SK-N-SH treated with all-trans-retinoic acid at 6 μM for 48 hours (cell line): ENCODE data around the gene PCBD1.

Experiments used
- ATAC-seq: fragments of 200-7000 bp; cut with Tn5 transposase; 3 replicates; pipeline ENCODE4 v1.9.1; 2020; ENCODE audit warnings: mild to moderate bottlenecking, moderate library complexity
- ARNTL ChIP-seq: fragments of 450-650 bp; formaldehyde crosslinking; IDR thresholded peaks from 2 replicates; pipeline ENCODE4 v1.5.0; 2020; ENCODE audit warnings: low read depth, mild to moderate bottlenecking, moderate library complexity, borderline replicate concordance
- CREB5 ChIP-seq: fragments of 250-450 bp; sonication (Bioruptor Pico); IDR thresholded peaks from 2 replicates; pipeline ENCODE4 v1.5.1; 2020; ENCODE audit warnings: low read depth, mild to moderate bottlenecking, moderate library complexity
- CSDC2 ChIP-seq: fragments of 250-450 bp; sonication (Bioruptor Pico); IDR thresholded peaks from 2 replicates; pipeline ENCODE4 v1.5.0; 2020; ENCODE audit warnings: mild to moderate bottlenecking, moderate library complexity
- ESRRG ChIP-seq: fragments of 250-450 bp; sonication (Bioruptor Pico); IDR thresholded peaks from 2 replicates; pipeline ENCODE4 v1.6.1; 2021; ENCODE audit warnings: mild to moderate bottlenecking
- GLIS3 ChIP-seq: fragments of 250-450 bp; sonication (Bioruptor Pico); IDR thresholded peaks from 2 replicates; pipeline ENCODE4 v1.5.0; 2020; ENCODE audit warnings: mild to moderate bottlenecking, moderate library complexity
- ISL1 ChIP-seq: fragments of 250-450 bp; sonication (Bioruptor Pico); IDR thresholded peaks from 2 replicates; pipeline ENCODE4 v2.1.2; 2022; ENCODE audit warnings: mild to moderate bottlenecking, moderate library complexity
- OSR1 ChIP-seq: fragments of 250-450 bp; sonication (Bioruptor Pico); IDR thresholded peaks from 2 replicates; pipeline ENCODE4 v1.8.0; 2022; ENCODE audit warnings: moderate library complexity, mild to moderate bottlenecking, inconsistent platforms
- PATZ1 ChIP-seq: fragments of 250-450 bp; sonication (Bioruptor Pico); IDR thresholded peaks from 2 replicates; pipeline ENCODE4 v1.8.0; 2020; ENCODE audit warnings: mild to moderate bottlenecking, moderate library complexity, borderline replicate concordance
- POU6F1 ChIP-seq: fragments of 250-450 bp; sonication (Bioruptor Pico); IDR thresholded peaks from 2 replicates; pipeline ENCODE4 v1.8.0; 2021; ENCODE audit warnings: low read depth, mild to moderate bottlenecking, moderate library complexity, borderline replicate concordance
- PPARA ChIP-seq: fragments of 250-450 bp; sonication (Bioruptor Pico); IDR thresholded peaks from 2 replicates; pipeline ENCODE4 v1.5.0; 2020; ENCODE audit warnings: mild to moderate bottlenecking, borderline replicate concordance
- RARB ChIP-seq: fragments of 250-450 bp; sonication (Bioruptor Pico); IDR thresholded peaks from 2 replicates; pipeline ENCODE4 v1.8.0; 2021; ENCODE audit warnings: mild to moderate bottlenecking, moderate library complexity
- SNAI2 ChIP-seq: fragments of 250-450 bp; sonication (Bioruptor Pico); IDR thresholded peaks from 2 replicates; pipeline ENCODE4 v1.5.0; 2020; ENCODE audit warnings: mild to moderate bottlenecking, moderate library complexity
- TOX ChIP-seq: fragments of 250-450 bp; sonication (Bioruptor Pico); IDR thresholded peaks from 2 replicates; pipeline ENCODE4 v1.8.0; 2021; ENCODE audit warnings: mild to moderate bottlenecking, moderate library complexity, borderline replicate concordance
- TSHZ2 ChIP-seq: fragments of 250-450 bp; sonication (Bioruptor Pico); IDR thresholded peaks from 2 replicates; pipeline ENCODE4 v1.5.0; 2020; ENCODE audit warnings: mild to moderate bottlenecking, moderate library complexity
- ZC3H10 ChIP-seq: fragments of 250-450 bp; sonication (Bioruptor Pico); IDR thresholded peaks from 2 replicates; pipeline ENCODE4 v1.5.1; 2021; ENCODE audit warnings: mild to moderate bottlenecking, moderate library complexity
- ZFP3 ChIP-seq: fragments of 250-450 bp; sonication (Bioruptor Pico); IDR thresholded peaks from 2 replicates; pipeline ENCODE4 v1.5.0; 2020; ENCODE audit warnings: mild to moderate bottlenecking, moderate library complexity
- ZFP30 ChIP-seq: fragments of 450-650 bp; formaldehyde crosslinking; IDR thresholded peaks from 2 replicates; pipeline ENCODE4 v1.5.0; 2022; ENCODE audit warnings: mild to moderate bottlenecking, moderate library complexity
- ZNF565 ChIP-seq: fragments of 450-650 bp; formaldehyde crosslinking; conservative IDR thresholded peaks from 2 replicates; pipeline ENCODE4 v1.5.0; 2020; ENCODE audit warnings: low read depth, mild to moderate bottlenecking, moderate library complexity
- ZNF70 ChIP-seq: fragments of 450-650 bp; formaldehyde crosslinking; IDR thresholded peaks from 2 replicates; pipeline ENCODE4 v1.5.0; 2020; ENCODE audit warnings: mild to moderate bottlenecking, moderate library complexity
- ZNF8 ChIP-seq: fragments of 450-650 bp; formaldehyde crosslinking; IDR thresholded peaks from 2 replicates; pipeline ENCODE4 v1.5.0; 2020; ENCODE audit warnings: mild to moderate bottlenecking, moderate library complexity

PCBD1 gene

GRCh38 chr10:70935631-70936030 lies 47.3 kb upstream of the PCBD1 start:
- no peak for ATAC-seq

GRCh38 chr10:70935125-70935625 lies 46.8 kb upstream of the PCBD1 start:
- no peak for TF ChIP-seq ZNF70 (CRISPR knock-in tag)
- no peak for TF ChIP-seq ZNF8 (CRISPR knock-in tag)
- no peak for TF ChIP-seq ARNTL (CRISPR knock-in tag)
- no peak for TF ChIP-seq TSHZ2 (CRISPR knock-in tag)
- TF ChIP-seq ZFP3 (CRISPR knock-in tag): no peak
- no peak for TF ChIP-seq POU6F1
- no peak for TF ChIP-seq SNAI2 (CRISPR knock-in tag)
- no peak for TF ChIP-seq GLIS3 (CRISPR knock-in tag)
- no peak for TF ChIP-seq CREB5 (CRISPR knock-in tag)
- TF ChIP-seq PPARA (CRISPR knock-in tag): no peak
- TF ChIP-seq ISL1 (CRISPR knock-in tag): no peak
- TF ChIP-seq ZC3H10 (CRISPR knock-in tag): no peak
- no peak for TF ChIP-seq OSR1 (CRISPR knock-in tag)
- no peak for TF ChIP-seq ZFP30 (CRISPR knock-in tag)
- ATAC-seq: no peak

More at GRCh38 chr10:70935631-70936030, 47.3 kb upstream of the PCBD1 start:
- TF ChIP-seq CREB5 (CRISPR knock-in tag) (no peak), RARB (CRISPR knock-in tag) (no peak), PATZ1 (CRISPR knock-in tag) (no peak), ZC3H10 (CRISPR knock-in tag) (no peak), GLIS3 (CRISPR knock-in tag) (no peak), CSDC2 (no peak), POU6F1 (no peak), ARNTL (CRISPR knock-in tag) (no peak), SNAI2 (CRISPR knock-in tag) (no peak), ESRRG (CRISPR knock-in tag) (no peak), ZNF565 (CRISPR knock-in tag) (no peak), ZNF70 (CRISPR knock-in tag) (no peak), ZNF8 (CRISPR knock-in tag) (no peak), PPARA (CRISPR knock-in tag) (no peak), ZFP3 (CRISPR knock-in tag) (no peak), ISL1 (CRISPR knock-in tag) (no peak), TOX (CRISPR knock-in tag) (no peak)
